Uterus (tissue), 2 donors: Measurements from ENCODE around the gene MUC5AC.
"Not testable (repeated sequence)": the region's sequence is repeated elsewhere in the genome, so short reads cannot be mapped to it uniquely, and the experiment has no call there.

ENCODE experiments used
- POLR2A ChIP-seq, 2 donors: fragments of 450-650 bp; IDR thresholded peaks; one replicate each; pipeline ENCODE4 v1.6.1; 2016; ENCODE audit warnings: antibody characterized with exemption in 2 of 2, mild to moderate bottlenecking in 1 of 2, moderate library complexity in 1 of 2
- TF ChIP-seq, protein P1 (sequence below), 4 experiments: fragments of 200-600 bp in 2 of 4; fragments of 450-650 bp in 2 of 4; sonication (generic) in 2 of 4; IDR thresholded peaks; one replicate each; pipeline ENCODE4 v1.5.1; 2016 to 2019; ENCODE audit warnings: antibody characterized with exemption in 4 of 4, mild to moderate bottlenecking in 2 of 4, moderate library complexity in 1 of 4

- TF ChIP-seq, protein P1, sequence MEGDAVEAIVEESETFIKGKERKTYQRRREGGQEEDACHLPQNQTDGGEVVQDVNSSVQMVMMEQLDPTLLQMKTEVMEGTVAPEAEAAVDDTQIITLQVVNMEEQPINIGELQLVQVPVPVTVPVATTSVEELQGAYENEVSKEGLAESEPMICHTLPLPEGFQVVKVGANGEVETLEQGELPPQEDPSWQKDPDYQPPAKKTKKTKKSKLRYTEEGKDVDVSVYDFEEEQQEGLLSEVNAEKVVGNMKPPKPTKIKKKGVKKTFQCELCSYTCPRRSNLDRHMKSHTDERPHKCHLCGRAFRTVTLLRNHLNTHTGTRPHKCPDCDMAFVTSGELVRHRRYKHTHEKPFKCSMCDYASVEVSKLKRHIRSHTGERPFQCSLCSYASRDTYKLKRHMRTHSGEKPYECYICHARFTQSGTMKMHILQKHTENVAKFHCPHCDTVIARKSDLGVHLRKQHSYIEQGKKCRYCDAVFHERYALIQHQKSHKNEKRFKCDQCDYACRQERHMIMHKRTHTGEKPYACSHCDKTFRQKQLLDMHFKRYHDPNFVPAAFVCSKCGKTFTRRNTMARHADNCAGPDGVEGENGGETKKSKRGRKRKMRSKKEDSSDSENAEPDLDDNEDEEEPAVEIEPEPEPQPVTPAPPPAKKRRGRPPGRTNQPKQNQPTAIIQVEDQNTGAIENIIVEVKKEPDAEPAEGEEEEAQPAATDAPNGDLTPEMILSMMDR (IDR thresholded peaks at IDR 0.05): not testable (repeated sequence)
- TF ChIP-seq POLR2A (IDR thresholded peaks at IDR 0.05): not testable (repeated sequence)
Measured at GRCh38 chr11:1159488-1160220, 1.9 kb downstream of the MUC5AC start.
